Measurements from ENCODE around the gene BCL11B.
"Not testable (repeated sequence)": the region's sequence is repeated elsewhere in the genome, so short reads cannot be mapped to it uniquely, and the experiment has no call there.

BCL11B gene

GRCh38 chr14:99236386-99237138, 35.4 kb downstream of the BCL11B start:
- no peak for DNase-seq

GRCh38 chr14:99235582-99236320, 36.2 kb downstream of the BCL11B start:
- DNase-seq, result no peak

- no peak for DNase-seq
Observed at GRCh38 chr14:99234961-99235571, 36.9 kb downstream of the BCL11B start.

GRCh38 chr14:99234355-99234754, 37.6 kb downstream of the BCL11B start:
- DNase-seq, result no peak

- no peak for DNase-seq
Observed at GRCh38 chr14:99233222-99234035, 38.6 kb downstream of the BCL11B start.

GRCh38 chr14:99232714-99233214, 39.2 kb downstream of the BCL11B start:
- no peak for DNase-seq

GRCh38 chr14:99231850-99232713, 39.9 kb downstream of the BCL11B start:
- DNase-seq, result no peak

GRCh38 chr14:99231161-99231849, 40.7 kb downstream of the BCL11B start:
- no peak for DNase-seq

- DNase-seq, result no peak
Observed at GRCh38 chr14:99230208-99231151, 41.5 kb downstream of the BCL11B start.

- no peak for DNase-seq
Observed at GRCh38 chr14:99229654-99230207, 42.3 kb downstream of the BCL11B start.

GRCh38 chr14:99228760-99229159, 43.2 kb downstream of the BCL11B start:
- DNase-seq, result not testable (repeated sequence)

- no peak for DNase-seq
Observed at GRCh38 chr14:99226687-99227086, 45.3 kb downstream of the BCL11B start.

GRCh38 chr14:99225436-99226203, 46.4 kb downstream of the BCL11B start:
- no peak for DNase-seq

- DNase-seq, result no peak
Observed at GRCh38 chr14:99224948-99225347, 47.0 kb downstream of the BCL11B start.

- no peak for DNase-seq
Observed at GRCh38 chr14:99224116-99224910, 47.7 kb downstream of the BCL11B start.

GRCh38 chr14:99221445-99221844, 50.6 kb downstream of the BCL11B start:
- DNase-seq, result no peak

GRCh38 chr14:99217066-99217955, 54.7 kb downstream of the BCL11B start:
- DNase-seq, result no peak

Measured in suppressor macrophage treated with lipopolysaccharide for 4 hours (primary cell).